GM19452 (cell line): Measurements from ENCODE around the gene WNT7B.

ENCODE experiments used
- ATAC-seq: cut with Tn5 transposase; IDR thresholded peaks from one replicate; pipeline ENCODE4 v1.9.1; 2021; ENCODE audit not compliant: unreplicated experiment

The WNT7B gene

DNA sequence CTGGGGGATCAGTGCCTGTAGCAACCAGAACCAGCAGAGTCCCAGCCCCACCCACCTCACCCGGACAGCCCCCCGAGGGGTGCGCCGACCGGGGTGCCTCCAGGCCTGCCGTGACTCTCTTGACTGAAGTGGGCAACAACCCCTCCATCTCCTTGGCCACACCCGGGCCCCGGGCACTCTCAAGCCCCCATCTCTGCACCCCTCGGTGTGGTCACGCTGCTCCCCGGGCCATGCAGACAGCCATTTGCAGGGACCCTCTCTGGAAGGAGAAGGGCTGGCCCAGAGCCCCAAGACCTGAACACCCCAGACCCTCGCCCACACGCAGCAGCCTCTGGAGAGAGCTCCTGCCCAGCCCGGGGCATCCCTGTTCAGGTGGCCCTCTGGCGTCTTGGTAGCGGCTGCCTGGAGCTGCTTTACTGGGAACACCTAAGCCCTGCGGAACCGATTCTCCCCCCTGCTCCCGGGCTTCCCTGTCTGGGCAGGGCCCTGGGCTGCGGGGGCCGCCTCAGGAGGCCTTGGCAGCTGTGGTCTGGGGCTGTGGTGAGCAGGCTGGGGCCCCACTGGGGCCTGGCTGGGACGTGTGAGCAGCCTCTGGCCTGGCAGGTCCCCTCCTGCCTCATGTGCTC is 84.9 kb downstream of the WNT7B start:
- ATAC-seq = no peak

DNA sequence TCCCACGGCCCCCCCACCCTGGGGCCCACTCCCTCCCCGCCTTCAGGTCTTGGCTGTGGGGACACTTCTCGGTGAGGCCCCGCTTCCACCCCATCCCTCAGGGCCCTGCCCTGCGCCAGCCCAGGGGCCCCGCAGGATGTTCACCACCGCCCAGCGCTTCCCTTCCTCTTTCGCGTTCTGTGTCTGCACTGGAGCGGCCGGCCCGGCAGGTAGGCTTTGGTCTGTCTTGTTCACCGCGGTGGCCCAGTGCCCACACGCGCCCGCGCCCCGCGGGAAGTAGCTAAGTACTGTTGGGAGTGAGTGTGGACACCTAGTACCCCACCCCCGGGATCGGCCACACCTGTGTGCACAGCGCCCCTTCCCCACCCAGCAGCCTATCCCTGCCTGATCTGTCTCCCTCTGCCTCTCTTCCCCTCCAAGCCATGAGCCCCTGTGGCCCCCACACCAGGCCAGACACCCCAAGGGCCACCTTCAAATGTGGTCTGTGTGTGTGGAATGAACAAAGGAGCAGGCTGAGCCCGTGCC is 85.4 kb downstream of the WNT7B start:
- no peak for ATAC-seq

DNA sequence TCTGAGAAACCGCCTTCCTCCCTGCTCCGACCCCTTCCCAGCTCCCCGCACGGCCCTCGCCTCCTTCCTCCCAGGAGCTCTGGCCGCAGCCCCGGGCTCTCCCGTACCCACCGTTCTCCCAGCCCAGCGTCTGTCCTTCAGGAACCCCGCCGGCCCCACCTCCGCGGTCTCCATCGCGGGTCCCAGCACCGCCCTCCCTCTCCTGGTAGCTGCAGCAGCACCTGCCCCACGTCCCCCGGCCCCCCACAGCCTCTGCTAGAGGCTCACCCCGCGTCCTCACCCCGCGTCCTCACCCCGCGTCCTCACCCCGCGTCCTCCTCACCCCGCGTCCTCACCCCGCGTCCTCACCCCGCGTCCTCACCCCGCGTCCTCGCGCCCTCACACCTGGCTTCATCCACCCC is 85.9 kb downstream of the WNT7B start:
- ATAC-seq = no peak

DNA sequence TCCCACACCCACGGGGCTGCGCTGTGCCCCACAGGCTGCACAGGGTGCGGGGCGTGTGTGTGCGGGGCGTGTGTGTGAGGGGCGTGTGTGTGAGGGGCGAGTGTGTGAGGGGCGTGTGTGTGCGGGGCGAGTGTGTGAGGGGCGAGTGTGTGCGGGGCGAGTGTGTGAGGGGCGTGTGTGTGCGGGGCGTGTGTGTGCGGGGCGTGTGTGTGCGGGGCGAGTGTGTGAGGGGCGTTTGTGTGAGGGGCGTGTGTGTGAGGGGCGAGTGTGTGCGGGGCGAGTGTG is 86.7 kb downstream of the WNT7B start:
- no peak for ATAC-seq

DNA sequence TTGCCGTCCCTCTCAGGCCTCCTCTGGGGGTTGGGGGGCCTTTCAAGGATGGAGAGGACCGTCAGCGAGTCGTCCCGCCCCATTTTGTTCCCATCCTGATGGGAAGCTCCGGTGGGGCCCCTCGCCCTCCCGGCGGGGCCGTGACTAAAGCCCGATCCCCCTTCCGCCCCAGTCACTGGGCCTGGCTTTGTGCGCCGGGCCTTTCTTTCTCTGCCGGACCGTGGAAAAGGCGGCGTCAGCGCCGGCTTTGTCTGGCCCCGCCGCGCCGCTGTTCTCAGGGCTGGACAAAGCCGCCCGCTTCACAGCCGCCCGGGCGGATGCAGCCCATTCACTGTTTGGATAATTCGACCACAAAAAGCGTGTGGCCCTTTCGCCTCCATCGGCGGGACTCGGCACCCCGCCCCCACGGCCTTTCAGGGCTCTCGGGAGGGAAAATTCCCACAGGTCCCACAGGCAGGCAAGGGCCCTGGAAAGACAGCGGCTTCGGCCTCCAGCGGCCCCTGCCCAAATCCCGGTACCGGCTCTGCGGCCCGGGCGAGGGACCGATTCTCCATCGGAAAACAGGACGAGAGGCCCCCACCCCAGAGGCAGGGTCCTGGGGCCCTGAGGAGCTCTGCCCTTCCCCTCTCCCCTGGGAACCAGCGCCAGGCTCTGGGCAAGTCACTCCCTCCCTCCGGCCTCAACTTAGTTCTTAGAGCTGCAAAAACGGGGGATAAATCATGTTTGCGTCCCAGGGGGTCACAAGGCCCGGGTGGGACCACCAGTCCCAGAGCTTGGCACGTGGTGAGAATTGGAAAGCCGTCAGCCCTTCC is 87.2 kb downstream of the WNT7B start:
- ATAC-seq = no peak

DNA sequence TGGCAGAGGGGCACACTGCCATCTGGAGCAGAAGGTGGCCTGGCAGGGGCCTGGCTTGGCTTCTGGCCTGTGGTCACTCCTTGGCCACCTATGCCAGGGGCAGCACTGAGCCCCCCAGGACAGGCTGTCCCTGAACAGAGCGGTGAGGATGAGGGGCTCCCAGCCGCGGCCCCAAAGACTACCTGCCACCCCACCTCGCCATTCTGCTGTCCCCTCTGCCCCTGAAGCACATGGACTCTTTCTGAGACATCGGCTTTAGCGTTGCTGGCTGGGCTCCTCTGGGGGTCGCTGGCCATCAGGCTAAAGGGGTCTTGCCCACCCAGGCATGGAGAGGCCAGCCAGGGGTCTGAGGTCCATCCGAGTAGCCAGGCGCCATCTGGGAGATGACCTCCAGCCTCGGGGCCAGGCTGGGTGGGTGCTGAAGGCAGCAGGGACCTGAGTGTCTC is 87.8 kb downstream of the WNT7B start:
- no peak for ATAC-seq

DNA sequence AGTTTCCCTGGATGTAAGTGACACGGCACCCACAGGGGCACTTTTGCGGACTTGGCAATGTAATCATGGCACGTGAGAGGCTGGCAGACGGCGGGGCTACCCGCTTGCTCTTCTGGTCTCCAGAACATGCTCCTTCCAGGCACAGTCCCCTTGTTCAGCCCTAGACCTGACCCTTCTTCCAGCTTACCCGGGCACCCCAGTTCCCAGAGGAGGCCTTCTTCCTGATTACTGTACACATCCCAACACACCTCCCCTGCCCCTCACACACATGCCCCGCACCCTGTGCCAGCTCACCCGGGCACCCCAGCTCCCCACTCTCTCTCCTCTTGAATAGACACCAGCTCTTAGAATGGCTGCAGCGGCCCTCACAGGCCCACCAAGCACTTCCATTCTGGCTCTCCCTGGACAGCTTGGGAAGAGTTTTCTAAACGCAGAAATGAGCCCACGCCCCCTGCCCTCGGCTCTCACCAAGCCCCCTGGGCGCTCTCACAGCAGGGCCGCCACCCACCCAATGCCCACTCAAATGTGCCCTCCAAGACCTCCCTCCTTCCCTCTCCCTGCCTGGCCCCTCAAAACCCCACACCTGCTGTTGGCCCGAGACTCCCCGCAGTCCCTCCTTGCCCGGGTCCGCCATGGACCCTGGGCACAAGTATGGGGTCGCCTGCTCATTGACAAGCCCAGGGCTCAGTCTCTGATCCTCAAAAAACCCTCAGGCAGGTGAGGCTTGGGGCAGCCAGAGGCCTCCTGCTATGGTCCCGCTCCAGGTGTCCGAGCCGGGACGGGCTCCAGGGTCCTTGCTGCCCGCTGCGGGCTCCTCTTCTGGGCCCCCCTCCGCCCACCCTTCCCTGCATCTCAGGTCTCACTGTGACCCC is 88.5 kb downstream of the WNT7B start:
- no peak for ATAC-seq

DNA sequence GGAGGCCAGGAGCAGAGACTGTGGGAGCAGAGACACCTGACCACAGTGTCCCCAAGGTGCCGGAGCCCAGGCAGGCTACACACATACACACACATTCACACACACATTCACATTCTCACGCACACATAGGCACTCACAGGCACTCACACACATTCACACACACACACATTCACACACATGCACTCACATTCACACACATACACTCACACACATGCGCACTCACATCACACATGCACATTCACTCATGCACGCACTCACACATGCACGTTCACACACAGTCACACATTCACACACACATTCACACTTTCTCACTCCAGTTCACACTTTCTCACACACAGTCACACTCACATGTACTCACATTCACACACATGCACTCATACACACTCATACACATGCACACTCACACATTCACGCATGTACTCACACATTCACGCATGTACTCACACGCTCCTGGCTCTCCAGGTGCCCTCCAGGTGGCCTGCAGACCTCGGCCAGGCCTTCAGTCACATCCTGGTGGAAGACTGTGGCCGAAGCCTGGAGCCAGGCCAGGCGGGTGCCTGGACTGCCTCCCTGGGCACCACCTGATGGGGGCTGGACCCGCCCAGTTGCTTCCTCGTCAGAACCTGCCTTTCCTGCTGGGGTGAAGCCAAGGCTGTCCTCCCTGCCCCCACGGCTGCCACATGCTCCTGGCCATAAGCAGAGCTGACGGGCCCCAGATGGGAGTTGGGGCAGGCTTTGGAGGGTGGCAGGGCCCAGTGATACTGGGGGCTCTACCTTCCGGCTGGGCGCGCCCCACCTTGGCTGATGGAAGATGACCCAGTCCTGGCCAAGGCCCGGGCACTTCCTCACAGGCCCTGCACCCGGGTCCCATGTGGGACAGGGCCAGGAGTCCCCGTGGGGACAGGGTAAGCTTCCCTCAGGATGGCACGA is 89.5 kb downstream of the WNT7B start:
- no peak for ATAC-seq

DNA sequence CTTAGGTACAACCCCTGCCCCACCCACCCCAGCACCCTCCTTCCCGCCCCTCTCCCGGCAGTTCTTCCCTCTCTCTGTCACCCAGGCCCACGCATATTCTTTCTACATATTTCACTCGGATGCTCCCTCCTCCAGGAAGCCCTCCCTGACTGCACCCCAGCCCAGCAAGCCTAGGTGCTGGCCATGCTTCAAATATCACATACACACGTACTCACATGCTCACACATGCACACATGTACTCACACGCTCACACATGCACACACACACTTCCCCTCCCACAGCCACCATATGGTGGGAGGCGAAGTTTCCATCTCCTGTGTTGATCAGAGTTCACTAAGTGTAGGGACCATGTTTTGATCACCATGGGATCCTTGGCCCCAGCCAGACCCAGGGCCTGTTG is 90.4 kb downstream of the WNT7B start:
- ATAC-seq = no peak

DNA sequence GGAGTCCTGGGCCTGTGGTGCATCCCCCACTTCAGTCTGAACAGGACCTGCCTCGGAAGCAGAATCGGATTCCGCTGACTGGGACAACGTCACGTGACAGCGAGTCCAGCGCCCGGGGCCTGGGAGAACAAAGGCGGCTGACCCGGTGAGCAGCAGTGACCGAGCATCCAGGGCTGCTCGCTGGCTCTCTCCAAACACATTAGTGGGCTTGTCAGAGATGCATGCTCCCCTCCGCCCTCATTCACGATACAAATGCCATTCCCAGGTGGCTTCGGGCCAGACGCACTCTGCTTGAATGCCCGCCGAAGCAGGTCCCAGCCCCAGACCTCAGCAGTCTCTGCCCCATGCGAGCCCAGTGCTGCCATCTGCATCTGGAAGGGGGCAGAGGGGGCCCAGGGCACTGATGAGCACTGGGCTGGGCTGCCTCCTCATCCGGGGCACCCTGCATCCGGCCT is 91.0 kb downstream of the WNT7B start:
- no peak for ATAC-seq

DNA sequence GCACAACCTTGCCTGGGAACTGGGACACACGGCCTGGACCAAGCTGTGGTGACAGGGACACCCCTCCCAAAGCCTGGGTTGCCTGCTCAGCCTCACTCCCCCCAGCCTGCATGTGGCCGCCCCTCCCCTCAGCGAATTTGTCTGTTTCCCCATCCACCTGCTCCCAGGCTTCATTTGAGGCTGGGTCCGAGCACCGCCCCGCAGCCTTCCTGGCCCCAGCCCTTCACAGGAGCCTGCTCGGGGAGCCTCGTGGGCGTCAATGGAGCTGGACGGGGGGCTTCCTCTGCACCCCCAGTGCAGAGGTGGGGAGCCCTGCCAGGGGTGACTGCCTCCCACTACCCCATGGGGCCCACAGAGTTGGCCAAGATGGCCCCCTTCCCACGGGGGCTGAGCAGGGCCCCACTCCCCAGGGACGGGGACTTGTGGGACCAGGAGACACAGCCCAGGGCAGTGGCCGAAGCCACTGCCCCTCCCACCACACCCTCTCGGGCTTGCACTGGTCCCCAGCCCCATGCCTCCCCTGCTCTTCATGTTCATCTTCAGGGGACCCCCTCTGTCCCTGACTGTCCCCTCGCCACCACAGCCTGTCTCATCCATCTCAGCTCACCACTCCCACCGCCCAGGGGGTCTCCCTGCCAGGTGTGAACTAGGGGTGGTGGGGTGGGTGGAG is 91.7 kb downstream of the WNT7B start:
- no peak for ATAC-seq

DNA sequence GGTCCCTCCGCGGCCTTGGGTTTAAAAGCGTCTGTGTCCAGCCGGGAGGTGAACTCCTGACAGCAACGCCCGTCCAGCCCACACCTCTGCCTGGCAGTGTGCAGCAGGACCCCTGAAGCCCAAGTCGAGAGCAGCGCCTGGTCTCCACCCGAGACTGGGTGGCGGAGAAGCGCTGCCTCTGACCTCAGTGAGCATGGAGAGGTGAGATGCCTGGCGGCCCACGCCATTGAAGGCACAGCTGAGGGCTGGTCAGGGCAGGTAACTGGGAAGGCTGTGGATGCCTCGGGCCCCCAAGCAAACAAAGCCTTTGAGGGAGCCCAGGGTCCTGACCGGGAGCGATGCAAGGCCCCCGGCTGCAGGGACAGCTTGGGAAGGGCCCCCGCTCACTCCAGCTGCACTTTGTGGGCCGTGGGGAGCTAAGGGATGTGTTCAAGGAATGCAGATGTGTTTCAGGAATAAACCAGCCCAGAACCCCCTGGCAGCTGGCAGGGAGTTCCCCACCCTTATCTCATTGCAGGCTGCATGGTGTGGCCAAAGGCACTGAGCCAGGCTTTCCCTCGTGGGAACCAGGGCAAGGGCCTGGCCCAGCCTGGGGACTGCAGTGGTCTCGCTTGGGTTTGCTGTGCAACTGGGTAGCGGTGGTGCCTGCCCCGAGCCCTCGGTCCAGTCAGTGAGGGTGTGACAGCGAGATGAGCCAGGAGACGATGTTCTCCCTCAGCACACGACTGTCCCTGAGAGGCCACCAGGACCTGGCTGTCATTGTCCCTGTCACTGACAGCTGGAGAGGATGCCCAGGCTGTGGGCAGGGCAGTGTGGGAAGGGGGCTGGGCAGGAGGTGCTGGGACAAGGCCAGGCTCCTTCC is 92.5 kb downstream of the WNT7B start:
- ATAC-seq = no peak

DNA sequence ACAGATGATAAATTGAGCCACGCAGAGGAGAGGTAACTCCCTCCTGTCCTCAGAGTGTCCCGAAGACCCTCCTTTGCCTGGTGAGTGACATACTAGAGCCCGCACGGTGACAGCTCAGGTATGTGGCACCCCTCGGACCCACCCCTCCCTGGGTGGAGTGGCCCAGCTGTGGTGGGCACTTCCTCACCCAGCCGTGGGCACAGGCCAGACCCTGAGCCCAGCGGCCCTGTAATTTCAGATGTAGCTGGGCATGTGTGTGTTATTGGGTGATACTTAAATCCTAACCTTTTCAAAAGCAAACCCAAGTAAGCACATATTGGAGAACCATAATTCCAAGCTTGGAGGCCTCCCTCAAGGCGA is 93.2 kb downstream of the WNT7B start:
- no peak for ATAC-seq

DNA sequence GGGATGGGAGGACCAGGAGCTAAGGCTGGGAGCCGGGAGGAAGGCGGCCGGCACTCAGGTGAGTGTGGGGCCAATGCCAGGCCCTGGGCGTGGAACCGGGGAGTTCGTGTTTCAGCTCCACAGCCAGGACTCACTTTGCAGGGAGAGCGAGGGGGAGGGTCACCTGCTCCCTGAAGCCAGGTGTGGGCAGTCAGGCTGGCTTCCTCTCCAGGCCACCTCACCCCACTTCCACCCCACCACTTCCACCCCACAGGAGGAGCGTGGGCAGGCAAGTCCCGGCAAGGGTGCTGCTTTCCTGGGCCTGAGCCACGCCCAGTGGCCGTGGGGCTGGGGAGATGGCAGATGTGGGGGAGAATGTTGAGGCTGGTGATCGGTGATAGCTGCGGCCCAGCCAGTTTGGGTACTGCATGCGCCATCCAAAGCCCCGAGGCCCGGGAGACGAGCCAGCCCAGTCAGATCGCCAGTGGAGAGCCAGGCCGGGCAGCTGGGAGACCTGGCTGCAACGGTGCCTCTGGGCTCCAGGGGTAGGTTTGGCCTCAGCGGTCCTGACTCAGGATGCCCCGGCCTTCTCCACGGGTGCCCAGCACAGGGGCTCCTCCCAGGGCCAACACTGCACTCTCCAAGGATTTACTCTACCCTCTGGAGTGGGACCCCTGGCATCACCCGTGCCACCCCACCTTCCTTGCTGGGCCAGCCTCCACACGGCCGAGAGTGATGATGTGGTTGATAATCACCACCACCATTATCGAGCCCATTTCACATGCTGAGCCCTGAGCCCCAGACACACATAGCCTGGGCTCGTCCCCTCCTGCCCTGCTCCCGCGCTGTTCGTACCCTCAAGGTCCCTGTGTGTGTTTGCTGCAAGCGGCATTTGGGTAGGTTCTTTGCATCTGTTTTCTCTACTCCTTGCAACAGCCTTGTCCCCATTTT is 93.8 kb downstream of the WNT7B start:
- no peak for ATAC-seq

DNA sequence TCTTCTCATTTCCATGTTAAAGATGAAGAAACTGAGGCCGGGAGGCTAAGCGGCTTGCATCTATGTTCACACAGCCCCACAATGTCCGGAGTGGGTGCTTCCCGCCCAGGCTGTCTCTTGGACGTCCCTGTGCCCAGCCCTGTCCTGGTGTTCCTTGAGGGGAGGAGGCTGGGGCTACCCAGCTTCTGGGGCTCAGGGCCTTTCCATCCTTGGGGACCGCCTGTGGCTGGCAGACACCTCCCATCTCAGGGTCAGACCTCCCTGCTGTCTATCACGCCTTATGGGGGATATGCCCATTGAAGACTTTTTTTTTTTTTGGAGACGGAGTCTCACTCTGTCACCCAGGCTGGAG is 95.5 kb downstream of the WNT7B start:
- ATAC-seq = no peak

DNA sequence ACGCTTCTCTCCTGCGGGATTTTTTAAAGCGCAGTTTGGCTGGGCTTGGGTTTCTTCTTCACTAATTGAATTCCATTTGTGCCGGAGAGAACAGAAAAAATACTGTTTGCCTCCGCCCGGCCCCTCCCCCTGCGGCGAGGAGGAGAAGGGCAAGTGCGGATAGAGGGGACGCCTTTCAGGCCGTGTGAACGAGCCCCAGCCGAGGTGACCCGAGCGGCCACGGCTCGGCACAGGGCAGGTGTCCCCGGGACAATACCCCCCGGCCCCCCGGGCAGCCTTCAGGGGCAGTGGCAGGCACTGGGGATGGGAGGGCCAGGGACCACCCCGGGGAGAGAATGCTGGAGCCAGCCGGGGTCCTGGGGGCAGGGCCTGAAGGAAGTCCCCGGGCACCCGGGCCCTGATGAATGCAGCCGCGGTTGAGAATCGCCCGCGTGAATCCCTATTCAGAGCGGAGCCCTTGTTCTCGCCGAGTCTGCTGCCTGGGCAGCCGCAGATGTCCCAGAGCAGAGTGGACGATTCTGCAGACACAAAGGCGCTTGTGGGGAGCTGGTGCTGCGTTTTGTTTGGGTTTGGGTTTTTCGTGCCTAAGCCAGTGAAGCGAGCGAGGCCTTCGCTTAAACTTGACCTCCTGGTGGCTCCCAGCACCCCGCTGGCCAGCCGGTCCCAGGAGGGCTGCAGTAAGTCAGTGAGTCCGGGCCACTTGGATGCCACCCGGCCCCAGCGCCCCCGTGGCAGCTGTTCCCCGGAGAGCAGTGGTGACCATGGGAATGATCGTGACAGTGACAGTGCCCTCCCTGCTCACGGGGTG is 96.0 kb downstream of the WNT7B start:
- ATAC-seq = no peak

DNA sequence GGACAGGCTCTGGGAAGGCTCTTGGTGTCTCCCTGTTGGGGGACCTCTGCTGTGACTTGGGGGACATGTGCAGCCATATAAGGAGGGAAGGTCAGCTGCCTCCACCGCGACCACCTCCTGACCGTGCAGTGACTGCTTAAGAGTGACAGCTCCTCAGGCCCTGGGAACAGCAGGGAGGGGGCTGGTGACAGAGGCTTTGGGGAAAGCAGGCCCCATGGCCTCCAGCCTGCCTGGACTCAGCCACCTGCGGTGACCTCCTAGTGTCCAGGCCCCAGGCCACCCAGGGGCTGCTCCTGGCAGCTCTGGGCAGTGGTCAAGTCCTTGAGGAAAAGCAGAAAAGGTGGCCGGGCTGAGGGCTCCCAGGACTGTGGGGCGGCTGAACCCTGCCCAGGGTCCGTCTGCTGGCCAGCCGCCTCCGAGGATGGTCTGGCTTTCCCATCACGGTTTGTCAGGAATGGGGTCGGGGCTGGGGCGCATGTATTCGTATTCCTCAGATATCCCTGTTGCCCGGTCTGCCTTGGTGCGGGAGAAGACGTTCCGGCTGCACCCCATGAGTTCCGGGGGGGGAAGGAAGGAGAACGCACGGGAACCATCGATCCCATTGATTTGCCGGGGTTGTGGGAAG is 96.8 kb downstream of the WNT7B start:
- ATAC-seq = no peak
